Astrocyte (in vitro differentiated cells and primary cell): ENCODE data around the gene CMSS1.

ENCODE experiments used
- CTCF ChIP-seq: IDR thresholded peaks from 2 replicates; pipeline ENCODE4 v1.5.1; 2011; ENCODE audit warnings: low read depth, mild to moderate bottlenecking, inconsistent platforms, low read length, moderate library complexity; ENCODE audit not compliant: insufficient read depth
- EZH2 ChIP-seq: IDR thresholded peaks from 2 replicates; pipeline ENCODE4 v1.6.1; 2012; ENCODE audit warnings: mild to moderate bottlenecking, low read length, inconsistent platforms; ENCODE audit not compliant: insufficient read depth

GRCh38 chr3:100032243-100032642 lies 214.6 kb downstream of the CMSS1 start:
- no peak for TF ChIP-seq EZH2
- no peak for TF ChIP-seq CTCF
